Small intestine (tissue), 7 donors: ENCODE measurements around the gene MAPK10. TPM values are rescaled to one million over a fixed set of nuclear protein-coding genes. Genes with fewer than 3 reads are reported as not detected.

Experiments
- DNase-seq, 2 donors: peaks; one replicate each; pipeline versions ENCODE4 v3.0.0 to v3.0.0-alpha.2; 2013
- FAIRE-seq: peaks from 2 replicates; lab custom pipeline; 2012; peaks lifted over from hg19 to GRCh38; lab: Jason Lieb, UNC
- H3K27ac ChIP-seq, 3 donors: one replicate each; pipeline ENCODE4 v1.5.1; 2013; ENCODE audit warnings: low read length in 2 of 3, mild to moderate bottlenecking in 2 of 3, control low read depth in 1 of 3, inconsistent platforms in 1 of 3, low read depth in 1 of 3, moderate library complexity in 1 of 3
- H3K27me3 ChIP-seq, 3 donors: one replicate each; pipeline ENCODE4 v1.6.1; 2013; ENCODE audit warnings: low read length in 3 of 3, inconsistent platforms in 1 of 3; ENCODE audit not compliant: control insufficient read depth in 3 of 3, insufficient read depth in 3 of 3
- H3K36me3 ChIP-seq, 3 donors: one replicate each; pipeline ENCODE4 v1.6.1; 2013; ENCODE audit warnings: low read length in 3 of 3, inconsistent platforms in 1 of 3, low read depth in 1 of 3, mild to moderate bottlenecking in 1 of 3, moderate library complexity in 1 of 3; ENCODE audit not compliant: control insufficient read depth in 3 of 3, insufficient read depth in 2 of 3
- H3K4me1 ChIP-seq, 3 donors: one replicate each; pipeline ENCODE4 v1.6.1; 2013; ENCODE audit warnings: low read length in 2 of 3, inconsistent platforms in 1 of 3, low read depth in 1 of 3, mild to moderate bottlenecking in 1 of 3, moderate library complexity in 1 of 3; ENCODE audit not compliant: control insufficient read depth in 3 of 3, insufficient read depth in 2 of 3
- H3K4me3 ChIP-seq, 3 donors: one replicate each; pipeline ENCODE4 v1.5.1; 2013; ENCODE audit warnings: low read length in 3 of 3, control low read depth in 1 of 3, inconsistent platforms in 1 of 3, low read depth in 1 of 3, mild to moderate bottlenecking in 1 of 3, moderate library complexity in 1 of 3
- H3K9me3 ChIP-seq, 2 donors: one replicate each; pipeline ENCODE4 v1.6.1; 2013; ENCODE audit warnings: low read depth in 1 of 2, low read length in 1 of 2; ENCODE audit not compliant: control insufficient read depth in 2 of 2, insufficient read depth in 1 of 2
- WGBS, 3 donors: extraction: QIAGEN DNeasy Blood & Tissue Kit; methylation state at CpG; one replicate each; pipeline ENCODE4 v1.1.7; 2013; 5-methylcytosine and 5-hydroxymethylcytosine counted together
- polyA plus RNA-seq, 4 donors: library from polyadenylated mRNA; stranded (reverse) in 3 of 4; unstranded in 1 of 4; fragments of 200-250 nt in 3 of 4; fragments of 120-200 nt in 1 of 4; gene quantifications; one replicate each; pipeline versions ENCODE4 v1.2.1 to v1.2.3, GENCODE V29; 2013
- donor health status: healthy with polysubstance abuse.
- donor health status: control.
- donor health status: control.
- donor health status: Bipolar disorder and iron deficiency.
- donor health status: healthy.

MAPK10 gene
- polyA plus RNA-seq, 4 donors: 0.22 to 8.9 (median 5.0) TPM

DNA sequence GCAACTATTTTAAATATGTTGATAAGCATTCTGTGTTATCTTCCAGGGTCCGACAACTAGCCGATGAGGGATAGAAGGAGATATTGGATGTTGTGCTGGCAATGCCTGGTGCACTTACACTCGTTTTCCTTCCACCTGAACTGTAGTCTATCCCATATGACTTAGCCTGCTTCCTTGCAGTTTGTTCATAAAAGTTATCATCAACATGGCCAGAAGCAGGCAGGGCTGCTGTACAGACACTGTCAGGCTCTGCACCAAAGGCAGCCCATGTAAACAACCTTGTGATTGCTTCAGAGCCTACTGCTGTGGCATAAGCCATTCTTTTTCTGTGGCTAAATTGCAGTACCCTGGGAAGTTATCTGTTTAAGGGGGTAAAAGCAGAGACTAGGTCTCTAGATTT is 1.6 kb downstream of the MAPK10 start:
- 45 to 63% (median 60%) methylated on average over 3 of the region's 3 CpGs for WGBS, 3 donors
- Histone ChIP-seq H3K9me3 (no peaks in the 10 kb centered on the region), H3K27me3 (peaks cover 0 to 8% (median 0%) of the 10 kb centered on the region in 3 donors), H3K4me1 (peaks cover 0 to 2% (median 2%) of the 10 kb centered on the region in 3 donors), H3K27ac (no peak overlapping the region), H3K4me3 (peak overlapping the region in 1 of 3 donors; percentile 2), H3K36me3 (no peaks in the 10 kb centered on the region)
- no peak for DNase-seq
- no peak for FAIRE-seq

DNA sequence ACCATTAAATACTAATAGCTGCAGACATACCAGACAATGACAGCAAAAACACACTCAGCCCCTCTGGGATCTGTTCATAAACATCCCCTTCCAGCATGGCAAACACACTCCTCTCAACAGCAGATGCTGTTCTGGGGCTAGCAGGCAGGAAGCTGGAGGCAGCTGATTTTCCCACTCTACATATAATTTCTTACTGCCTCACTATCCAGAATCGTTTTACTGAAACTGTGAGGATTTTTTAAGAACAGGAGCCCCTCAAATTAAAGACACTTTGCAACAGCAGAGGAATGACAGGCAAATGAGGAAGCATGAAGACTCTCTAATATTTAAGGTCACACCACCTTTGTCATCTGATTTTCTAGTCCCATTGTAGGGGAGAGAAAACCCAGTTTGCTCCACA is 2.2 kb downstream of the MAPK10 start:
- Histone ChIP-seq H3K27ac (no peak overlapping the region), H3K9me3 (no peaks in the 10 kb centered on the region), H3K36me3 (no peaks in the 10 kb centered on the region), H3K4me1 (peaks cover 0 to 2% (median 2%) of the 10 kb centered on the region in 3 donors), H3K4me3 (peak overlapping the region in 1 of 3 donors; percentile 5), H3K27me3 (peaks cover 0 to 8% (median 0%) of the 10 kb centered on the region in 3 donors)
- no peak for FAIRE-seq
- no peak for DNase-seq
- 6 to 31% (median 19%) methylated on average over 1 of the region's 1 CpG for WGBS, 3 donors

DNA sequence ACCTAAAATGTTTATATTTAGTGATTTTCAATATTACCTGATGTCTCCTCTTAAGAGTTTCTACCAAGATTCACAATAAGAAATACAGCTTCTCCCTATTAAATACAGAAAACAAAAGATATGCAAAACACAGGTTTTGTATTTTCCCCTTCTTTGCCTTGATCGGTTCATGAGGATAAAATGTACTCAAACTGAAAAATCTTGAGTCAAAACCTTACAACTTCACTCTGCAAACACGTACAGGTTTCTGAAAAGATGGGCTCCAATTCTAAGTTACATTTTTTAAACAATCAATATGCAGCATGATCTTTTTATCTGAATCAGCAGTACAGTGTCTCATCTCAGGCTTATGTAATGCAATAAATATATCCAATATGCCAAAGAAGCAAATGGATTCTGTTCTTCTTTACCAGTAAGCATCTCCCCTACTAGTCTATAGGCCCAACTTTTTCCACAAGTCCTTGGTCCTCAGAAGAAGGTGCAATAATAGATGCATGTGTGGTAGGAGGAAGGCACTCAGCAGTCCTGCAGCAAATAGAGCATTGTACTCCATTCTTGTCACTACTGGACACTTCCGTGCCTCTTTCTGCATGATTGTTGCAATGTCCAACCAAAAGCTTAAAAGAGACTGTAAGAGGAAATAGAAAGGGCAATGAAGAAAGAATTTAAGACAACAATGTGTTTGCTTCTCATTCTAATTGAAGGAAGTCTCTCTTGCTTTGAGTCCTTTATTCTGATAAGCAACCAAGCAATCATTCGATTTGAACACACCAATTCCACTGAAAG is 3.2 kb downstream of the MAPK10 start:
- WGBS, 3 donors: 62 to 77% (median 70%) methylated on average over 4 of the region's 4 CpGs

DNA sequence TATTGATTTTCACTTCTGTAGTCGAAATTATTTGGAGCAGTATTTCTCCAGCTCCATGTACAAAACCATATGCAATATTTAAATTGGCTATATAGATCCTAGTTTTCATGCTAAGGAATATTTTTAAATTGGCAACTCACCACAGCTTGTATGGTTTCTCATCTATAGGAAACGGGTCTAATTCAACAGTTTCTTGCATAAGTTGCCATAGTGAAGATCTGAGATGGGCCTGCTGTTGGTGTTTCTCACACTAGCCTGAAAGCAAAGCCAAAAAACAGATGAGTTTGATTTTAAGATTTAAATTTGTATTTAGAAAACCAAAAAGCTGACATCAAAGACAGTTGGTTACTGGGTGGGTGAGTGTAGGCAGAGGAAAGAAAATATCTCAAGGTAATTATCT is 5.5 kb downstream of the MAPK10 start:
- Histone ChIP-seq H3K27ac (no peak overlapping the region), H3K27me3 (peaks cover 0 to 3% (median 0%) of the 10 kb centered on the region in 3 donors), H3K4me3 (no peak overlapping the region), H3K36me3 (no peaks in the 10 kb centered on the region), H3K9me3 (no peaks in the 10 kb centered on the region), H3K4me1 (peaks cover 0 to 1% (median 0%) of the 10 kb centered on the region in 3 donors)
- 52 to 79% (median 61%) methylated on average over 2 of the region's 2 CpGs for WGBS, 3 donors
- DNase-seq (no peak), FAIRE-seq (no peak)

More for the DNA sequence above, 3.2 kb downstream of the MAPK10 start:
- peaks cover 0 to 8% (median 0%) of the 10 kb centered on the region in 3 donors for H3K27me3 ChIP-seq
- H3K27ac ChIP-seq: no peak overlapping the region
- H3K4me1 ChIP-seq: peaks cover 0 to 2% (median 2%) of the 10 kb centered on the region in 3 donors
- no peaks in the 10 kb centered on the region for H3K9me3 ChIP-seq
- no peaks in the 10 kb centered on the region for H3K36me3 ChIP-seq
- FAIRE-seq: no peak
- no peak overlapping the region for H3K4me3 ChIP-seq
- DNase-seq: no peak

DNA sequence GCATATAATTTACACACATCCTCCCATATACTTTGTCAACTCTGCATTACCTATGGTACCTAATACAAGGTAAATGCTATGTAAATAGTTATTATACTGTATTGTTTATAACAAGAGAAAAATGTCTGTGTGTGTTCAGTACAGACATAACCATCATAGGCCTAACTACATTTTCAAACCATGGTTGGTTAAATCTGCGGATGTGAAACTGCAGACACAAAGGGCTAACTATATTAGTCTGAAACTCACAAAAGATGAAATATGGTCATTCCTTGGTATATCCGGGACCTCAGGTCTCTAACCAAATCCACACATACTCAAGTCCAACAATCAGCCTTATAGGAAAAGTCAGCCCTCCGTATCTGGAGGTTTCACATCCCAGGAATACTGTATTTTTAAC is 13.5 kb downstream of the MAPK10 start:
- Histone ChIP-seq H3K4me1 (no peaks in the 10 kb centered on the region), H3K36me3 (no peaks in the 10 kb centered on the region), H3K9me3 (no peaks in the 10 kb centered on the region), H3K4me3 (no peak overlapping the region), H3K27ac (no peak overlapping the region), H3K27me3 (no peaks in the 10 kb centered on the region)
- WGBS, 3 donors: 93% methylated on average over 3 of the region's 3 CpGs
- DNase-seq: no peak
- no peak for FAIRE-seq

DNA sequence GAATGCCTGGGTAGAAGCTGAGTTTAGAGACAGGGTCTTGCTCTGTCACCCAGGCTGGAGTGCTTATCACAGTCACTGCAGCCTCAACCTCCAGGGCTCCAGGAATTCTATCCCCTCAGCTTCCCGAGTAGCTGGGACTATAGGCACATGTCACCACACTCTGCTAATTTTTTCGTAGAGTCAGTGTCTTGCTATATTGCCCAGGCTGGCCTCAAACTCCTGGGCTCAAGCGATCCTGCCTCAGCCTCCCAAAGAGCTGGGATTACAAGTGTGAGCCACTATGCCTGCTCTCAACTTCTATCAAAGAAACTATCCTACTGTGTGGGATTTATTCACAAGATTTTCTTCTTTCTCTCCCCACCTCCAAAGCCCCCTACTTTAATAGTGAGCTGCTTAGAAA is 15.7 kb downstream of the MAPK10 start:
- Histone ChIP-seq H3K4me1 (no peaks in the 10 kb centered on the region), H3K9me3 (no peaks in the 10 kb centered on the region), H3K27ac (no peak overlapping the region), H3K36me3 (no peaks in the 10 kb centered on the region), H3K27me3 (no peaks in the 10 kb centered on the region), H3K4me3 (no peak overlapping the region)
- DNase-seq (no peak), FAIRE-seq (no peak)
- 72 to 77% (median 73%) methylated on average over 3 of the region's 3 CpGs for WGBS, 3 donors

DNA sequence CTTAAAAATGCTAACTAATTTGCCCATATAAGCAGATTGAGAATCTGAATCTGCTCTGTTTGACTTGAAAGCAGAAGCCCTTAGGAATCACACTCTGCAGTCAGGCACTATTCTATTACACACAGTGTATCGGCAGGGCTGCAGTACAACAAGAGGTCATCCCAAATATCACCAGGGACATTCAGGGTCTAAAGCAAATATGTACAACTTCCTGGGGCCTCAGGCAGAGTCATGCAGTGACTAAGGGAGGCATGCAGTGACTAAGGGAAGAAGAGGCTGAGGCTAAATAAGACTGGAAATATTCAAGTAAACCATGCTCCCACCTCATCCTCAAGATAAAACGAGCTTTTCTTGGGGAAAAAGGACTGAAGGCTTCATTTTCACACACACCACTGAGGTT is 20.9 kb downstream of the MAPK10 start:
- FAIRE-seq (no peak), DNase-seq (no peak)
- Histone ChIP-seq H3K9me3 (no peaks in the 10 kb centered on the region), H3K27me3 (no peaks in the 10 kb centered on the region), H3K4me3 (no peak overlapping the region), H3K36me3 (no peaks in the 10 kb centered on the region), H3K27ac (peak overlapping the region in 1 of 3 donors; percentile 17), H3K4me1 (no peaks in the 10 kb centered on the region)
- WGBS, 3 donors: 41 to 62% (median 46%) methylated on average over 2 of the region's 2 CpGs

DNA sequence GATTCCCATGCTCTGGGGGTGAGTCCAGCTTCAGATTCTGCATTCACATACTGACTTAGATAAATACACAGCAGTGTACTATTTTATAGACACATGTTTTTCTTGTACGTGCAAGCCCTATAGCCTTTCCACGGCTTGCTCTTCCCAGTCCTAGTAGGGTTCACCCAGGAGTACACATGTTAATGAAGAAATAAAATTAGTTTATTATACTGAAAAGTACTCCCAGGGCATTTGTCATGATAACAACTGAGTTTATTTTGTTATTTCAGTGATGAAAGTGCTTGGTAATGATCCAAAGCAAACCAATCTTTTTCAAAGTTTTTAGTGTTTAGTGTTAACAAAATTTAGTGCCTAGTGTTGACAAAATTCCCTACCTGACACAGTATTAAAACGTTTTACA is 21.3 kb downstream of the MAPK10 start:
- DNase-seq: no peak
- Histone ChIP-seq H3K36me3 (no peaks in the 10 kb centered on the region), H3K4me3 (no peak overlapping the region), H3K27ac (no peak overlapping the region), H3K27me3 (no peaks in the 10 kb centered on the region), H3K9me3 (no peaks in the 10 kb centered on the region), H3K4me1 (no peaks in the 10 kb centered on the region)
- FAIRE-seq: no peak
- WGBS, 3 donors: 35 to 64% (median 55%) methylated on average over 3 of the region's 3 CpGs
